ENCODE measurements around the gene ADAMTS4.

- TF ChIP-seq CTCF (IDR thresholded peaks at IDR 0.05) (no peak), POLR2A (IDR thresholded peaks at IDR 0.05) (no peak)
Observed at GRCh38 chr1:161168906-161169305, 29.9 kb downstream of the ADAMTS4 start.

All from lower leg skin (tissue), 3 donors.